Measurements from ENCODE around the gene PCBP2. TPM values are rescaled to one million over a fixed set of nuclear protein-coding genes. Genes with fewer than 3 reads are reported as not detected.

PCBP2 gene
- total RNA-seq, 4 donors from 2014 or later, result 259 to 375 (median 354) TPM

DNA sequence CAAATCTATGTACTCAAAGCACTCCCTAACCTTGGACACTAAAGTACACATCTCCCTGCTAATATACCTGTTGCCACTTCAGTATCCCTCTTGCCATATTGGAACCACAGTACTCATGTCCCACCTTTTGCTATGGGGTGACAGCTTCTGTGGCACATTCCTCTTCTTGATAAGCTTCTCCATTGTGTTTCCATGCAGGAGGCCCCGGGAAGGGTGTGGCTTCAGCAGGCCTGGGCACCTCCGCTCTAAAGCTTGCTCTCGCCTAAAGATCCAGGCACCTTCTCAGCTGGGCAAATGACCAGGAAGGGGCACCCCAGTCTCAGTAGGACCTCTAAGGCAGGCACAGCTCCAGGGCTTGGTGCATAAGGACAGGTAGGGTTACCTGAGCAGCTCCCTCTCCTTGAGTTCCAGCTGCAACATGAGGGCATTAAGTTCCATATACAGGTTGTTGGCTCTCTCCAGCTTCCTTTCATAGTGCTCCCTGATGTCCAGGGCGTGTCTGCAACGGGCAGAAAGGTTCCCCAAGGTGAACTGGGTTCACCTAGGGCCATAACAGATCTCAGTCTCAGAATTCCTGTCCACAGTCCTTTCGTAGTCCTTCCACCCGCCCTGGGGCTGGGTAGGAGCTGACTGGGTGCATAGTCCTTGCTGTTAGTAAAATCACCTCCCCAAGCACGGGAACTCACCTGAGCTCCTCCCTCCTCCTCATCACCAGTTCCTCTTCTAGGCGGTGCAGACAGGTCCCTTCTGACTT is 31.5 kb downstream of the PCBP2 start:
- H3K27ac ChIP-seq, result peak overlapping the region in 3 of 4 donors; percentile 5 to 57 (median 18)
- ATAC-seq, result no peak

GRCh38 chr12:53483979-53484377 is 32.1 kb downstream of the PCBP2 start:
- H3K36me3 ChIP-seq, result peaks cover 0 to 94% of the 10 kb centered on the region in 2 donors
- WGBS, 2 donors (ENCODE audit: low coverage in 1 of 2), result 76 to 90% methylated on average over 2 to 3 of the region's 4 CpGs
- no peak overlapping the region for H3K4me3 ChIP-seq
- H3K9me3 ChIP-seq, result no peaks in the 10 kb centered on the region
- H3K27me3 ChIP-seq, result no peaks in the 10 kb centered on the region
- peaks cover 0 to 27% (median 0%) of the 10 kb centered on the region in 3 donors for H3K4me1 ChIP-seq
- TF ChIP-seq EP300 (IDR thresholded peaks at IDR 0.05) (no peak), POLR2AphosphoS5 (IDR thresholded peaks at IDR 0.05) (peak; percentile 3), POLR2A (IDR thresholded peaks at IDR 0.05) (no peak)
- TF ChIP-seq, protein P1, sequence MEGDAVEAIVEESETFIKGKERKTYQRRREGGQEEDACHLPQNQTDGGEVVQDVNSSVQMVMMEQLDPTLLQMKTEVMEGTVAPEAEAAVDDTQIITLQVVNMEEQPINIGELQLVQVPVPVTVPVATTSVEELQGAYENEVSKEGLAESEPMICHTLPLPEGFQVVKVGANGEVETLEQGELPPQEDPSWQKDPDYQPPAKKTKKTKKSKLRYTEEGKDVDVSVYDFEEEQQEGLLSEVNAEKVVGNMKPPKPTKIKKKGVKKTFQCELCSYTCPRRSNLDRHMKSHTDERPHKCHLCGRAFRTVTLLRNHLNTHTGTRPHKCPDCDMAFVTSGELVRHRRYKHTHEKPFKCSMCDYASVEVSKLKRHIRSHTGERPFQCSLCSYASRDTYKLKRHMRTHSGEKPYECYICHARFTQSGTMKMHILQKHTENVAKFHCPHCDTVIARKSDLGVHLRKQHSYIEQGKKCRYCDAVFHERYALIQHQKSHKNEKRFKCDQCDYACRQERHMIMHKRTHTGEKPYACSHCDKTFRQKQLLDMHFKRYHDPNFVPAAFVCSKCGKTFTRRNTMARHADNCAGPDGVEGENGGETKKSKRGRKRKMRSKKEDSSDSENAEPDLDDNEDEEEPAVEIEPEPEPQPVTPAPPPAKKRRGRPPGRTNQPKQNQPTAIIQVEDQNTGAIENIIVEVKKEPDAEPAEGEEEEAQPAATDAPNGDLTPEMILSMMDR (IDR thresholded peaks at IDR 0.05), result no peak
- no peak for ATAC-seq
- no peak overlapping the region for H3K27ac ChIP-seq

More for the DNA sequence above, 31.5 kb downstream of the PCBP2 start:
- Histone ChIP-seq H3K4me3 (no peak overlapping the region), H3K36me3 (peaks cover 0 to 98% of the 10 kb centered on the region in 2 donors), H3K9me3 (no peaks in the 10 kb centered on the region), H3K4me1 (peaks cover 0 to 33% (median 0%) of the 10 kb centered on the region in 3 donors), H3K27me3 (no peaks in the 10 kb centered on the region)
- 57 to 69% methylated on average over 3 to 7 of the region's 9 CpGs for WGBS, 2 donors (ENCODE audit: low coverage in 1 of 2)
- TF ChIP-seq EP300 (IDR thresholded peaks at IDR 0.05) (no peak), POLR2AphosphoS5 (IDR thresholded peaks at IDR 0.05) (no peak), POLR2A (IDR thresholded peaks at IDR 0.05) (no peak)
- TF ChIP-seq, protein P1 (IDR thresholded peaks at IDR 0.05), result no peak

DNA sequence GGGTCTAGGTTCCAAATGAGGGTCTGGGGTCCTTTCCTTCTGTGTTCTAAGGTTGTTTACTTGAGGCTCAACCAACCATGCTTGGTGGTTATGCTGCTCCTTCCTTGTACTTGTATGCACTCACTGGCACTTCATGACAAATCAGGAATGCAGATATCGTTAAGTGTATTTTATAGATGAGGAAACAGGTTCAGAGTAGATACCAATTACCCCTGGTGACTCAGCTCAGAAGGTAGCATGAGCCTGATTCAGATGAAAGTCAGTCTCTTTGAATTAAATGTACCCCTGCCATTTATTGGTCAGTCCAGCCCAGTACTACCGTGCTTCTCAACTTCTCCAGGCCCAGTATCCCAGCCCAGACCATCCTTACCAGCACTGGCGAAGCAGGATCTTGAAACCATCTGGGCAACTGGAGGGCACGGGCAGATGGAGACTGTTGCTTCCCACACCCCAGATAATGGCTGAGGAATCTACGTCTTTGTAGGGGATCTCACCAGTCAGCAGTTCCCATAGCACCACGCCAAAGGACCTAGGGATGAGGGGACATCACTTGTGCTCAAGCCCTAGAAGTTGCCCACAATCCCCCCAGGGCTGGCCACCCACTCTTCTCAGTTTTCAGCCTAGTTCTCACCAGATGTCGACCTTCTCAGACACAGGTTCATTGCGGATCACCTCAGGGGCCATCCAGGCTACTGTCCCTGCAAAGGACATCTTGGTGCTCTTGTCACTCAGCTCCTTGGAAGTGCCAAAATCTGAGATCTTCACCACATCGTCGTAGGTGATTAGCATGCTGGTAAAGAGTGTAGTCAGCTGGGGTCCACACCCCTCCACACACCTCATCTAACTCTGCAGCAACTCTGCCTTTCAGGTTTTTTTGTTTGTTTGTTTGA is 33.0 kb downstream of the PCBP2 start:
- H3K9me3 ChIP-seq, result no peaks in the 10 kb centered on the region
- H3K4me1 ChIP-seq, result peaks cover 0 to 23% (median 0%) of the 10 kb centered on the region in 3 donors
- H3K4me3 ChIP-seq, result no peak overlapping the region
- no peak overlapping the region for H3K27ac ChIP-seq
- TF ChIP-seq POLR2AphosphoS5 (IDR thresholded peaks at IDR 0.05) (no peak), EP300 (IDR thresholded peaks at IDR 0.05) (no peak), POLR2A (IDR thresholded peaks at IDR 0.05) (no peak)
- TF ChIP-seq, protein P1 (IDR thresholded peaks at IDR 0.05), result no peak
- H3K36me3 ChIP-seq, result peaks cover 0 to 84% of the 10 kb centered on the region in 2 donors
- ATAC-seq, result no peak
- 67 to 81% methylated on average over 6 to 8 of the region's 10 CpGs for WGBS, 2 donors (ENCODE audit: low coverage in 1 of 2)
- no peaks in the 10 kb centered on the region for H3K27me3 ChIP-seq

DNA sequence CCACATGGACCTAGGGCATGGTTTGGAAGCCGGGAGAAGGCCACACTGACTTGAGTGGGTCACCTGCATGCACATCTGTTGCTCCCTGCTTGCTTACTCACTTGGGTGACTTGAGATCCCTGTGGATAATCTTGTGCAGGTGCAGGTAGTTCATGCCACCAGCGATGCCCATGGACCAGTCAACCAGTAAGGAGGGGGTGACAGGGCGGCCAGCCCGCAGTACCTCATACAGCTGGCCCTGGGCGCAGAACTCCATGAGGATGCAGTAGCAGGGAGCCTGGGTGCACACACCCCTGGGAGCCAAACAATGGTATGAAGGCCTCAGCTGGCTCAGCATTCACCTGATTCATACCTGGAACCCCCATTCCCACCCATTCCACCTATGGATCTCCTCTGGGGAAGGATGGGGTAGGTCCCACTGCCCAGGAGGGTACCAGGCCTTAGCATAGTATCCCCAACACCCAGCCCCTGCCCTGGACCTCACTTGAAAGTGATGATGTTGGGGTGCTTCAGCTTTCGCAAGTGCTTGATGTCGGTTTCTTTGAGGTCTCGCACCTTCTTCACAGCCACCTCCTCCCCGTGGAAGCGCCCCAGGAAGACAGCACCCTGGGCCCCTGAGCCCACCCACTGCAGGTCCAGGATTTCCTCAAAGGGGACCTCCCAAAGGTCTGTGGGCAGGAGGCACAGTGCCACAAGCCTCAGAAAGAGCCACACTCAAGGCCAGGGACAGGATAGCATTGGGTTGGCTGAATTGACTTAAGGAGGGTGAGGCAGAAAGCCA is 34.2 kb downstream of the PCBP2 start:
- no peak for TF ChIP-seq POLR2A (IDR thresholded peaks at IDR 0.05)
- no peak for TF ChIP-seq POLR2AphosphoS5 (IDR thresholded peaks at IDR 0.05)
- Histone ChIP-seq H3K36me3 (peaks cover 0 to 72% of the 10 kb centered on the region in 2 donors), H3K27me3 (no peaks in the 10 kb centered on the region), H3K27ac (no peak overlapping the region), H3K4me1 (peaks cover 0 to 15% (median 0%) of the 10 kb centered on the region in 3 donors), H3K4me3 (no peak overlapping the region), H3K9me3 (no peaks in the 10 kb centered on the region)
- ATAC-seq, result no peak
- 87 to 90% methylated on average over 2 to 3 of the region's 10 CpGs for WGBS, 2 donors (ENCODE audit: low coverage in 1 of 2)

Data from gastroesophageal sphincter (tissue), 4 donors.